HG02970 (cell line): ENCODE measurements around the gene NAT9.
A peak's percentile ranks its signal among the peaks of the same experiment; 100 is the strongest.

Experiments used
- ATAC-seq: cut with Tn5 transposase; IDR thresholded peaks from one replicate; pipeline ENCODE4 v1.9.1; 2021; ENCODE audit warnings: mild to moderate bottlenecking, moderate library complexity, moderate number of reproducible peaks; ENCODE audit not compliant: unreplicated experiment, low FRiP score

Gene NAT9

GRCh38 chr17:74776044-74776962 is at the start of gene NAT9:
TSS of gene NAT9 (minus strand) at chr17:74776345. CDS start at chr17:74775698, 647 bp downstream.
- ATAC-seq = peak; percentile 75

GRCh38 chr17:74824961-74825627 is 48.9 kb upstream of the NAT9 start:
- ATAC-seq = no peak

GRCh38 chr17:74822939-74823367 is 46.8 kb upstream of the NAT9 start:
- no peak for ATAC-seq

- no peak for ATAC-seq
Measured at GRCh38 chr17:74822335-74822938, 46.3 kb upstream of the NAT9 start.

- ATAC-seq = no peak
Measured at GRCh38 chr17:74821655-74822334, 45.6 kb upstream of the NAT9 start.

GRCh38 chr17:74819801-74820436 is 43.8 kb upstream of the NAT9 start:
- ATAC-seq = no peak

GRCh38 chr17:74818291-74818938 is 42.3 kb upstream of the NAT9 start:
- no peak for ATAC-seq

- ATAC-seq = no peak
Measured at GRCh38 chr17:74816905-74817620, 40.9 kb upstream of the NAT9 start.

- no peak for ATAC-seq
Measured at GRCh38 chr17:74815550-74816370, 39.6 kb upstream of the NAT9 start.

- ATAC-seq = no peak
Measured at GRCh38 chr17:74815067-74815466, 38.9 kb upstream of the NAT9 start.

- ATAC-seq = no peak
Measured at GRCh38 chr17:74814453-74814852, 38.3 kb upstream of the NAT9 start.

- no peak for ATAC-seq
Measured at GRCh38 chr17:74812109-74813009, 36.2 kb upstream of the NAT9 start.

GRCh38 chr17:74810699-74811485 is 34.7 kb upstream of the NAT9 start:
- ATAC-seq = no peak

GRCh38 chr17:74808714-74809430 is 32.7 kb upstream of the NAT9 start:
- no peak for ATAC-seq

GRCh38 chr17:74807925-74808324 is 31.8 kb upstream of the NAT9 start:
- ATAC-seq = no peak

GRCh38 chr17:74807441-74807840 is 31.3 kb upstream of the NAT9 start:
- ATAC-seq = no peak
